EL (cell line): ENCODE measurements around the gene GMCL1.
"Not testable (repeated sequence)": the region's sequence is repeated elsewhere in the genome, so short reads cannot be mapped to it uniquely, and the experiment has no call there.

Experiments
- DNase-seq: peaks from one replicate; pipeline ENCODE4 v3.0.0-alpha.2; 2016

GMCL1 gene

DNA sequence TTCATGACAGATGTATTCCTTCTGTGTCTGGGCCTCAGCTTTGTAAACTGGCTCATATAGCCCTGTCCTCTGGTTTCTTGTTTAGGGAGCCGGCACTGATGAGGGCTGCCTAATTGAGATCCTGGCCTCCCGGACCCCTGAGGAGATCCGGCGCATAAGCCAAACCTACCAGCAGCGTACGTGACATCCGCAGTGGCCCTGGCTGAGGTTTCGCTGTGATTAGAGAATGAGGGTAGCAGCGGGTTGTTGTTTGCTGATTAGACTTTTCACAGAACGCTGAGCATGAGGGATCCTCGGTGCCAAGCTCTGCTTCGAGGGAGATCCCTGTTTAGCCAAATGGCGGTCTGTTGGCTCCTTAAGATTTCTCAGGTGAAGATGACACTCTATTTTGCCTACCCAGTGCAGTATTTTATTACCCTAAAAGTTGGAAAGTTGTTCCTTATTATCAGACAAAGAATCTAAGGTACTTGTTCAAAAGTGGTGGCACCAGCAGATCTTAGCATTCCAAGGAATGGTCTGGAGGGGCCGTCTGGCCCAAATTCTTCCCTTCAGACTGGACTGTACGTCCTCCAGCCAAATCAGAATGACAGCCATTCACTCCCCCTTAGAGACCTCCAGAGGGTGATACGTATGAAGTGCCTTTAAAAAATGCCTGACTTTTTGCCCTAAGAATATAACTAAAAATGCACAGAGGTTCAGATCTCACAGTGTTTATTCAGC, 21.5 kb upstream of the GMCL1 start:
- DNase-seq = no peak

DNA sequence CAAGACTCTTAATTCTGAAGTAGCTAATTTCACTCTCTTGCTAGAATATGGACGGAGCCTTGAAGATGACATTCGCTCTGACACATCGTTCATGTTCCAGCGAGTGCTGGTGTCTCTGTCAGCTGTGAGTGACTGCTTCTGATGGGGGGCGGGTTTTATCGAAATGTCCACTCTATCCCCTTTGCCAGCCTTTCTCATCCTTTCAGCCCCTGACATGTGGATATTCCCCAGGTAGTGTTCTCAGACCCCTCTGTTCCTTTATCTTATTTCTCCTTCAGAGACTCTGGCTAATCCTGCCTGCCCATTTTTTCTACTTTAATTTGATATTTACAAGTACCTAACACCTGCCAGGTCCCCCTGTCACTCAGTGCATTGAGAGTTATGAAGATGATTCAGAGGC, 18.9 kb upstream of the GMCL1 start:
- no peak for DNase-seq

DNA sequence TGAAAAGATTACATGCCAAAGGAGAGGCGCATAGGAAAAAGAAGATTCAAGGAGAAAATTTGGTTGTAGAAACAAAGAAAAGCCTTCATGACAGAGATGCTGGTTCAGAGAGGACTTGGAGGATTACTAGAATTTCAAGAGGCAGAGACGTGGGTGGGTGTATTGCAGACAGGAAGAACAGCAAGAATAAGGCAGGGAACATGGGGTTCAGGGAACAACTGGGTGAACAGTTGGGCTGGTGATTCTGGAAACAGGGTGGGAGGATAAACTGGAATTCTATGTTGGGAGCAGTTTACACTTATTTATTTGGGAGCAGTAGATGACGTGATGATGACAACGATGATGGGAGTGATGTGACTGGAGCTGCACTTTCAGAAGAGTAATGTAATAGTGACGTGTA, 18.4 kb upstream of the GMCL1 start:
- DNase-seq = no peak

DNA sequence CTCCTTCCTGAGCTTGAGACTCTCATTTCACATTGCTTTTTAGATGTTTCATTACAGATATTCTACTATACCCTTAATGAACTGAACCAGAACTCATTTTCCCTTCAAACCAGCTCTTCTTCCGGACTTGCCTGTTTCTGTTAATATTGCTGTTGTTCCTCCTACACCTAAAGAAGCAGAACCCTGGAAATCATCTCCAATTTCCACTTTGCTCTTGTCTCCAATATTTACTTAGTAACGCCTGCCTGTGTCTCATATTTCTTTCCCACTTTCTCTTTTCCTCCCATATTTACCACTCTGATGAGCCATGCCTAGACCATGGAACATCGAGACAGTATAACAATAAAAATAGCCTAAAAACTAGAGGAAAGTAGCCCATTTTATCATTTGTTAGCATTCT, 17.9 kb upstream of the GMCL1 start:
- DNase-seq = no peak

DNA sequence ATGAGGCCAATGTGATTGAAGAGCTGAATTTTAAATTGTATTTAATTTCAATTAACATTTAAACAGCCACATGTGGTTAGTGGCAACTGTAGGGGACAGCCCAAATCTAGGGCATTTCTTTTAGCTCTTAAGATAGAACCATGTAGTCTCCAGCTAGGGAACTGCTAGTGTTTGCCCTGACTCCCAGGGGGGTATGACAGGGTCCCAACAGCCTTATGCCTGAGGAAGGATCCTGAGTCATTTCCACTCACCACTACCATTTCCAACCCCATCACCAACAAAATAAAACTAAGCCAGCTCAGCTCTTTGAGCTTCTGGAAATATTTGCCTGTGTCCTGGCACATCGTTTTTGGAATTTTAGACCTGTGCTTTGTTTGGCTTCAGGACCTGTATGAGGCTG, 13.7 kb upstream of the GMCL1 start:
- peak; percentile 13 for DNase-seq

DNA sequence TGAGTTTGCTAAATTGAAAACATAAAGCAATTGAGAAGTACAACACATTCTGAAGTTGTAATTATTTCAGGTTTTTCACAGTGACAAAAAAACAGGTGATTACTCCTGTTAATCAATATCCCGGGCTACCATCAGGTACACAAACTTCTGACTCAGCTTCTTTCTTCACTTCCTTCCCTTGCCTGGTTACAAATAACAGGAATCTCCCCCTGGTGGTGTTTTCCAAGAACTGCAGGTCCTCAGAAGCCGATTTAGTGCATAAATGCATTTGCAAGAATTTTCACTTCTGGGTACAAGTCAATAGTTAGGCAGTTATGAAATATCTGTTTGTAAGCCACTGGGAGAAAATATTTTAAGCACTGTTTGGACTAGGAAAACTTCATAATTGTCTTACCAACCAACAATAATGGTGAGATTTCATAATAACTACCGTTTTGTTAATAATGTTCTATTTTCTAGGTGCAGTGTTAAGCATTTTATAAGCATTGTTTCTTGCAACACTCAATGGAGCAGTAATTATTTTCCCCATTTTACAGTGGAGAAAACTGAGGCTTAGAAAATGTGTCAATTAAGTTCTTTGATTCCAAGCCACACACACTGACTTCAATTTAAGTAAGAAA, 12.4 kb upstream of the GMCL1 start:
- peak; percentile 83 for DNase-seq

DNA sequence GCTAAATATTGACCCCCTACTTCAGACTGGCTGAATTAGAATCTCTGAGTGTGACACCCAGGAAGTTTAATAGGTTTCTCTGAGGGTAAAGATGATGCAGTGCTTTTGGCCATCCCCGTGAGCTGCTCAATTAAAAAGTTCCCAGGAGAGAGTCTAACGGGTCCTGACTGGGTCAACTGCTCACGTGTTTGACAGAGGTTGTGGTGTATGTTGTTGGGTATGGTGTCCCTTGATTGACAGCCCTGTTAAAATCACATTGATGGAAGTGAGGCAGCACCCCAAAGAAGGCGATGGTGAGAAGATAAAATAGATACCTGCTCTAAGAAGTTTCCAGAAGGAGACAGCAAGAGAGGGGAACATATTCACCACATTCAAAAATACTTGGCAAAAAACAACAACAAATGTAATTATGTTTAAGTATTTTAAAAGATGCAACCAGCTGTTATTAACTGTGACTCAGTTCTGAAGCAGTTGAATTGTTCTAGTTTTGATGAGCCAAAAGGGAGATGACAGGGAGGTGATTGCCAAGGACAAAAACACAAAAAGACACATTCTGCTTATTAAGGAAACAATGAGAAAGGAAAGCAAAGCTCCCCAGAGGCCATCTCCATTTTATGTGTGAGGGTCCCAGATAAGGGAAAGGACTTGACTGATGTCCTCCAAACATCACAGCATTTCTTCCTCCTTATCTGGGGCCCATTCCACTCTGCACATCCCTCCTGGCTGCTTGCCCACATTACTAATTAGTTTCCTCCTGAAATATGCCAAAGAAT, 11.5 kb upstream of the GMCL1 start:
- DNase-seq = no peak

DNA sequence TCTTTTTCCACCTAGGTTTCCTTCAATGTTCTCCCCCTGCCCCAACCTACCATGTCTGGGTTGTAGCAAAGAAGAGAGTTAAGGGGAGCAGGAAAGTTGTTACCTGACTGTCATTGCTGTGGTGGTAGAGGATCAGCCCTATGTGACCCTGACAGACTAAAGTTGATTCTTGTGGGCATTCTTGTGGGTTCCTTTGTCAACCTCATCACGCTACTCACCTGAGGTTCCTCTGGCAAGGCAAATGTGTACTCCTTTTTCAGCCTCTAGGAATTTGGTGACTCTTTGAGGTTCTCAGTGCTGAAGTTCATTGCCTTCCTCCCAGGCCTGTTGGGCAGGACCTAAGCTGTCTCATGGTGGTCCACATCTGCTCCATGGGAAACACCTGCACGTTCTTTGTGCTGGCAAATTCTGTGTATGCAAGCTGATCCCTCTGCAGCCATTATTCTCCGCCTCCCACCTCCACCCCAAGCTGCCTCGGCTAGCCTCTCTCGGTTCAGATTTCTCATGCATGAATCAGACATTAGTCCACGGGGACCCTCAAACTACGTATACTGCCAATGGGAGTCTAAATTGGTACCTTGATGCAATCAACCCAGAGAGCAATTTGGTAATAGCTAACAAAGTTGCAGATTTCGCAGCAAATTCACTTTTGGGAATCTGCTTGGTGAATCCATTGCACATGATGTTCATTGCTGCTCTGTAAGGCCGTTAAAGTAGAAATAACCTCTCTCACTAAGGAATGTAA, 1.5 kb upstream of the GMCL1 start:
- DNase-seq = peak; percentile 8

DNA sequence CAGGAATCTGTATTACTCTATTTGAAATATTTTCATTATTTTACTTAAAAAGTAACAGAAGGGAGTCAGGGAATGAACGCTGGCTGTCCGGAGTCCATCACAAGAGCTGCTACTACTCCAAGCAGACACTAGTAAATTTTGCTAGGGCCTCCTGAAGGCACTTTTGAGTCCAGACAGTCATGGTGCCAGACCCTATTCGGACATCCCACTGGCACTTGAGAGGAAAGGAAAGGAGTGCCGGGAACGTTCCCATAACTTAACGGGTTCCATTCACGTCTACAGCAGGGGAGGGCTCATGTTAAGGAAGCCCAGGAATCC, 563 bp upstream of the GMCL1 start:
- DNase-seq = no peak

DNA sequence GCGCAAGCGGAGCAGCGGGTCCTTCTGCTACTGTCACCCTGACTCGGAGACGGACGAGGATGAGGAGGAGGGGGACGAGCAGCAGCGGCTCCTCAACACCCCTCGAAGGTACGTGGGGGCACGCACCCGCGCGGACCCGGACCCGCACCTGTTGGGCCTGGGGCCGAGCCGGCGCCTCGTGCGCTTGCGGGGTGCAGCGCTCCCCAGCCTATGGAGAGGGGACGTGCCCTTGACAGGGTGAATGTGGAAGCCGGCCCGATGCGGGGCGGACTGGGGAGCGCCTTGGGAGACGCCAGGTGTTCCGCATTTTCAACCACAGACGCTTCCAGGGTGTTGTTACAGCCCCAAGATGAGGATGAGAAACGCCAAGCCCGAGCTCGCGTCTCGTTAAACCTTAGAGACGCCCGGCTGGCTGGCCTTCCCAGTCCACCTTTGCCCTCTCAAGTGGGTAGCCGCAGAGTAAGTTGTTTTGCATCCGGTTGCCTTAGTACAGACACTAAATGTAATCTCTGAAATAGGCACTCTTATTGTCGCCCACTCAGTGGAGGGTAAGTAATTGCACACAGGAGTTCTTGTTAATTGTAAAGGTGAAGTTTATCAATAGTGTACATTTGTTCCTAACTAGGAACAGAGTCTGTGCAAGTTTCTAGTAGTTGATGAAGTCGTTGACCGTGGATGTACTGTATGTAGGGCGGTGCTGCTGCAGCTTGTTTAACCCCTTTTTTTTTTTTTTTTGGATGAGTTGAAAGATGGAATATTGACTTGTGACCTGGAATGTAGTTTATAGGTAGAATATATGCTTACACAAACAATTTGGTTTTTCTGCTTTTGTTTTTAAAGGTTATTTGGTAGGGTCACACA, 815 bp downstream of the GMCL1 start:
- DNase-seq = peak; percentile 48

DNA sequence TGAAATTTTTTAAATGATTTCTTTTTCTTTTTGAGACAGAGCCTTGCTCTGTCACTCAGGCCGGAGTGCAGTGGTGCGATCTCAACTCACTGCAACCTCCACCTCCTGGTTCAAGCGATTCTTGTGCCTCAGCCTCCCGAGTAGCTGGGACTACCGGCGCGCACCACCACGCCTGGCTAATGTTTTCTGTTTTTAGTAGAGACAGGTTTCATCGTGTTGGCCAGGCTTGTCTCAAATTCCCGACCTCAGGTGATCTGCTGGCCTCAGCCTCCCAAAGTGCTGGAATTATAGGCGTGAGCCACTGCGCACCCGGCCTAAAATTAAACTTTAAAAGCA, 1.4 kb downstream of the GMCL1 start:
- DNase-seq = not testable (repeated sequence)

DNA sequence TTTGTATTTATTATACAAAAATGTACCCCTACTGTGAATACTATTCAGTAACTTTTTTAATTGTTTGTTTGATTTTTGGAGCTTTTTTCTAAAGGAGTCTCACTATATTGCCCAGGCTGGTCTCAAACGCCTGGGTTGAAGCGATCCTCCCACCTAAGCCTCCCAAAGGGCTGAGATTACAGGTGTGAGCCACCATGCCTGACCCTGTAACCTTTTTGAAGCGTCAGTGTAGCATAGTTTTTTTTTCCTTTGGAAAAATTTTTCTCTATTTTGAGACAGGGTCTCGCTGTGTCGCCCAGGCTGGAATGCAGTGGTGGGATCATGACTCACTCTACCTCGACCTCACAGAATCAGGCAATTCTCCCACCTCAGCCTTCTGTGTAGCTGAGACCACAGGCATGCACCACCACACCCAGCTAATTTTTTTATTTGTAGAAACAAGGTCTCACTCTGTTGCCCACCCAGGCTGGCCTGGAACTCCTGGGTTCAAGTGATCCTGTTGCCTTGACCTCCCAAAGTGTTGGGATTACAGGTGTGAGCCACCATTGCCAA, 2.0 kb downstream of the GMCL1 start:
- peak; percentile 34 for DNase-seq

DNA sequence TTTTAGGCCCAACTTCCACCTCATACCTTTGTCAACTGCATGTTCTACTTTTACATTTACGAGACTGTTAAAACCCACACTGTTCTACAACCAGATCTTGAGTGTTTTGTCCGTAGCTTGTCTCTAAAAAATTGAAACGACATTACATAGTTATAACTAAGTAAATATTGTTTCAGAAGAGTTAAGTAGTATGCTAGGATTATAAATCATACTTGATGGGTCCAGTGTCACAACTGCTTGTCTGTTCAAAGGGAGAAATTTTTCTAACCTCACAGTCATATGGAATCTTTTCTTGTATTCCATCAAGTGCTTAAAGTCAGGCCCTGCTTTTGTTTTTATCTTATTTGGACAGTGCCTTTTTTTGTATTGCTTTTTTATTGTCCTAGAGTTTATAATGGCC, 4.3 kb downstream of the GMCL1 start:
- no peak for DNase-seq

DNA sequence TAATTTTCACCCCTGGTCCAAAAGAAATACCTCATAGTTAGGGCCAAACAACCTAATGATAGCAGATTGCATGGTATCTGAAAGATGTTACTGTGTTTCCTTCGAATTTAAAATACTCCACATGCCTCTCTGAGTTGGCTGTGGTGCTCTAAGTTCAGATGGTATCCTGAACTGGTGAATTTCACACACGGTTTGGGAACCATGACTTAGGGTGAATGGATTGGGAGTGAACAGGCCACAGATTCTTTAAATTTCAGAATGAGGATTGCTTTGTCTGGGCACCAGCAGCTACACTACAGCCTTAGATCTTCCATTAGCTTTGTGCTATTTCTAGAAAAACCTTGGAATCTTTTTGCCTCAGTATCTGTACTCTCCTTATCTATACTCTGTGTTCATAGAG, 6.2 kb downstream of the GMCL1 start:
- DNase-seq = no peak

DNA sequence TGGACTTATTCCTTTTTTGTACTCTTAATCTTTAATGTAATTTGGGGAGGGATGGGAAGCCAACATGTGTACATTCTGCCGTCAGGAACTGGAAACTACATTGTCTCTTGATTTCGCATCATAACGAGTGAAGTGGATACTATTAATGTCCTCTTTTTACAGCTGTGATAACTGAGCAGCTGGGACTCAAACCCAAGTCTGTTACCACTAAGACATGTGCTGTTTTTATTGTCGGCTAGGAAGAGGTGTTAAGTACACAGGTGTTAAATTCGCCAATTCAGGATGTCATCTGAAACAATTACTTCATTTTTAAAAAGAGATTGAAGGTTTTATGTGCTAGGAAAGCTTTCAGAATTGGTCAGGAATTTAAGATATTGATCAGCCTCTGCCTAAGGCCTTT, 6.9 kb downstream of the GMCL1 start:
- DNase-seq = no peak

DNA sequence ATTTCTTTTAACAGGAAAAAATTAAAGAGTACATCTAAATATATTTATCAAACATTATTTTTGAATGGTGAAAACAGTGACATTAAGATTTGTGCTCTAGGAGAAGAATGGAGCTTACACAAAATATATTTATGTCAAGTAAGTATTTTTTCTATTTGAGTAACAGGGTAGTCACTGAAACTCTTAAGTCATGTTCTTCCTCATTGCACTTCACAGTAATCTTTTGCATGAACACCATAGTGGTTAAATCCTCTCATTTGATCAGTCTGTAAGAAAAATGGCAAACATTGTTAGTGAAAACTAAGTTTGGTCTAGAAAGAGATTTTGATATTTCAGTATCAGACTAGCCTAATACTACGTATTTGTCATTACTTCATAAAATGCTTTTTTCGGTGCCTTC, 8.1 kb downstream of the GMCL1 start:
- no peak for DNase-seq

DNA sequence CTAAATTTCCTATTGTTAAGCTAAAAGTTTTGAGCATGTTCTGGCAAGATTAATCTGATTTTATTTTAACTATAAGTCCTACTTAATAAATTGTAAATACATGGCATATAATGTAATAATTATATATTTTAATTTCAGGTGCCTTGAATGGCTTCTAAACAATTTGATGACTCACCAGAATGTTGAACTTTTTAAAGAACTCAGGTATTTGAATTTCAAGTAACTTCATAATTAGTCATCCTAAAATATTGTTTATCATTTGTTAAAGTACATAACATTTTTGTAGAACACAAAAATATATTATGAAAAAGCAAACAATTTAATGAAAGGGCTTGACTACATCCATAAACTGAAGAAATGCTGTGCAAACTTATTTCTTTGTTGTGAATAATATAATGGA, 14.5 kb downstream of the GMCL1 start:
- DNase-seq = no peak

DNA sequence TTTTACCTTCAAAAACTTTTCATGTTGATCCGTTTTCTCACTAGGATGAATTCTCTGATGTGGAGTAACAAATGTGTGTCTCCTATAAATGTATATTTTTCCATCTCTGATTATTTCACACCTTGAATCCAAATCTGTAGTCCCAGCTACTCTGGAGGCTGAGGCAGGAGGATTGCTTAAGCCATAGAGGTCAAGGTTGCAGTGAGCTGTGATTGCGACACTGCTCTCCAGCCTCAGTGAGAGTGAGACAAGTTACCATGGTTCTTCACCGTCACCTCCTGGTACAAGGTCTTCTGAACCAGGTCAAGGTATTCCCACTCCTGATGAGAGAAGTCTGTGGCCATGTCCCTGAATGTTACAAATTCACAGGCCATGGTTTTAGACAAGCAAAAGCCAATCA, 15.1 kb downstream of the GMCL1 start:
- no peak for DNase-seq

DNA sequence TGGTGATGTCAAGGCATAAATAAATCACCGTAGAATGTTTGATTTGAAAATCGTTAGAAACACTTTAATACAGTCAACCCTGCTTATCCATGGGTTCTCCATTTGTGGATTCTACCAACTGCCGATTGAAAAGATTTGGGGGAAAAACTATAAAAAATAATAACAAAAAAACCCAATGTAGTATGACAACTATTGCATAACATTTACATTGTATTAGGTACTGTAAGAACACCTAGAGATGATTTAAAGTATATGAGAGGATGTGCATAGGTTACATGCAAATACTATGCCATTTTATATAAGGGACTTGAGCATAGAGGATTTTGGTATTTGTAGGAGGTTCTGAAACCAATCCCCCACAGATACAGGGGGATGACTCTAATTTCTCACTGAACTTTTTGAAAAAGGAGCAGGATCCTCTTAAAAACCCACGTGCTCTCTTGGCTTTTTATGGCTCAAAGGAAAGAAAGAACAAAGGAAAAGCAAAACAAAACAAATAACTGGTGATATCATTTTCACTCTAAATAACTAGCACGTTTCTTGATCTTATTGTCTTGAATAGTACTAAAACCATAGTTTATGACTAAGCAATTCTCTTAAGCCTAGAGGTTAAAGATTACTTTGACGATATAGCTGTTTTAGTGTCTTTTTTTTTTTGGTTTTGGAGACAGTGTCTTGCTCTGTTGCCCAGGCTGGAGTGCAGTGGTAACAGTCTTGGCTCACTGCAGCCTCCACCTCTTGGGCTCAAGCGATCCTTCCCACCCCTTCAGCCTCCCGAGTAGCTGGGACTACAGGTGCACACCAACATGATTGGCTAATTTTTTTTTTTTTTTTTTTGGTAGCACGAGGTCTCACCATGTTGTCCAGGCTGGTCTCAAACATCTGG, 17.0 kb downstream of the GMCL1 start:
- no peak for DNase-seq

DNA sequence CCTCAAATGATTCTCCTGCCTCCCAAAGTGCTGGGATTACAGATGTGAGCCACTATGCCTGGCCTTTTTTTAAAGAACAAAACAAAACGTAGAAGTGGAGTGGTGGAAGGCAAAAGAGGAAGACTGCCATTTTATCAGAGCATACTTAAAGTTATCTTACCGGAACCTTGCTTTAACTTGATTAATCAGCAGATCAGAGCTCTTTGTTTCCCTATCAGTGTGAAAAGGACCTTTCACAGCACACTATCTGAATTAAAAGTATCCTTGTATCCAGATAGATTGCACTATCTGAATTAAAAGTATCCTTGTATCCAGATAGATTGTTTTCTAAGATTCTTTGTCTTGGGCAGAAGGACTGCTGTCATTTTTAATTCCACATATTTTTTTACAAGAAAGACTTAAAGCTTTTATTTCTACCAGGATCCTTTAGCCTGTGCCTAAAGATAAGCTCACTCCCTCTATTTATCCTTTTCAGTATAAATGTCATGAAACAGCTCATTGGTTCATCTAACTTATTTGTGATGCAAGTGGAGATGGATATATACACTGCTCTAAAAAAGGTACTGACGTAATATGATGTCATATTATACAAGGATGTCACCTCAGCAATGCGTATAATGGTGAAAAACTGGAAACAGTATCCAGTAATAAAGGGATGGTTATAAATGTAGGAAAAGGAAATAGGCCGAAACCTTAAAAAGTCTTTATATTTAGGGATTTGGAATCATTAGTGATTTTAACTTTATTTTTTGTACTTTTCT, 17.8 kb downstream of the GMCL1 start:
- no peak for DNase-seq
